HepG2 (cell line): ENCODE measurements around the gene PGPEP1. TPM values are rescaled to one million over a fixed set of nuclear protein-coding genes. Genes with fewer than 3 reads are reported as not detected.
A peak's percentile ranks its signal among the peaks of the same experiment; 100 is the strongest.

ENCODE experiments used
- ARNT ChIP-seq: fragments of 450-650 bp; IDR thresholded peaks from 2 replicates; pipeline ENCODE4 v1.6.1; 2017
- ATF2 ChIP-seq: sonication (generic); formaldehyde crosslinking; IDR thresholded peaks from 2 replicates; pipeline ENCODE4 v1.4.0; 2020; ENCODE audit warnings: missing genetic modification reagents
- DNMT3B ChIP-seq: conservative IDR thresholded peaks from 2 replicates; pipeline ENCODE4 v1.6.1; 2016; ENCODE audit warnings: missing biosample characterization, control low read depth
- DRAP1 ChIP-seq: IDR thresholded peaks from 2 replicates; pipeline ENCODE4 v1.6.1; 2016; ENCODE audit warnings: missing genetic modification reagents, missing compliant biosample characterization
- GABPA ChIP-seq, 2 experiments: IDR thresholded peaks; 2 replicates each; pipeline ENCODE4 v1.6.1; 2011 to 2016; ENCODE audit warnings: low read depth in 2 of 2, low read length in 1 of 2, missing biosample characterization in 1 of 2, missing genetic modification characterization in 1 of 2
- HNF4A ChIP-seq: sonication (generic); formaldehyde crosslinking; IDR thresholded peaks from 2 replicates; pipeline ENCODE4 v1.4.0; 2020; ENCODE audit warnings: missing genetic modification reagents
- HOXA3 ChIP-seq: sonication (generic); formaldehyde crosslinking; IDR thresholded peaks from 2 replicates; pipeline ENCODE4 v1.5.0; 2020; ENCODE audit warnings: missing genetic modification reagents
- IKZF5 ChIP-seq: IDR thresholded peaks from 2 replicates; pipeline ENCODE4 v1.6.1; 2018; ENCODE audit warnings: missing genetic modification reagents, mild to moderate bottlenecking, missing compliant biosample characterization
- IRF2 ChIP-seq: IDR thresholded peaks from 2 replicates; pipeline ENCODE4 v1.6.1; 2018; ENCODE audit warnings: missing genetic modification reagents, missing compliant biosample characterization
- KAT7 ChIP-seq: IDR thresholded peaks from 2 replicates; pipeline ENCODE4 v1.6.1; 2018; ENCODE audit warnings: borderline replicate concordance, missing compliant biosample characterization
- KDM2A ChIP-seq: sonication (generic); formaldehyde crosslinking; IDR thresholded peaks from 2 replicates; pipeline ENCODE4 v1.4.0; 2020; ENCODE audit warnings: low read depth, missing genetic modification reagents, borderline replicate concordance
- MYC ChIP-seq: sonication (generic); formaldehyde crosslinking; IDR thresholded peaks from 2 replicates; pipeline ENCODE4 v1.9.0; 2021; ENCODE audit warnings: missing genetic modification reagents, borderline replicate concordance
- NFE2 ChIP-seq: sonication (generic); formaldehyde crosslinking; IDR thresholded peaks from 2 replicates; pipeline ENCODE4 v1.4.0; 2020; ENCODE audit warnings: missing genetic modification reagents
- REPIN1 ChIP-seq: sonication (generic); formaldehyde crosslinking; IDR thresholded peaks from 2 replicates; pipeline ENCODE4 v1.8.0; 2022; ENCODE audit warnings: missing genetic modification reagents, low read depth, mild to moderate bottlenecking, borderline replicate concordance
- SAFB2 ChIP-seq: sonication (generic); formaldehyde crosslinking; IDR thresholded peaks from 2 replicates; pipeline ENCODE4 v1.5.1; 2020; ENCODE audit warnings: missing genetic modification reagents, low read depth, mild to moderate bottlenecking, borderline replicate concordance
- SKI ChIP-seq: fragments of 450-650 bp; IDR thresholded peaks from one replicate; pipeline ENCODE4 v1.6.1; 2018; ENCODE audit warnings: mild to moderate bottlenecking; ENCODE audit not compliant: partially characterized antibody
- TARDBP ChIP-seq: sonication (generic); formaldehyde crosslinking; IDR thresholded peaks from 2 replicates; pipeline ENCODE4 v1.8.0; 2022; ENCODE audit warnings: mild to moderate bottlenecking, missing genetic modification reagents
- ZBTB14 ChIP-seq: sonication (generic); formaldehyde crosslinking; IDR thresholded peaks from 2 replicates; pipeline ENCODE4 v1.4.0; 2020; ENCODE audit warnings: missing genetic modification reagents
- ZBTB25 ChIP-seq: IDR thresholded peaks from 2 replicates; pipeline ENCODE4 v1.6.1; 2018; ENCODE audit warnings: missing genetic modification reagents
- ZFX ChIP-seq: sonication (generic); formaldehyde crosslinking; IDR thresholded peaks from 2 replicates; pipeline ENCODE4 v1.4.0; 2020; ENCODE audit warnings: mild to moderate bottlenecking, low read depth, missing genetic modification reagents, moderate library complexity
- ZNF20 ChIP-seq: sonication (generic); formaldehyde crosslinking; IDR thresholded peaks from 2 replicates; pipeline ENCODE4 v1.4.0; 2020; ENCODE audit warnings: mild to moderate bottlenecking, moderate library complexity, missing genetic modification reagents
- ZNF235 ChIP-seq: sonication (generic); formaldehyde crosslinking; IDR thresholded peaks from 2 replicates; pipeline ENCODE4 v1.8.1; 2023; ENCODE audit warnings: mild to moderate bottlenecking, missing genetic modification reagents, borderline replicate concordance
- ZNF562 ChIP-seq: sonication (generic); formaldehyde crosslinking; IDR thresholded peaks from 2 replicates; pipeline ENCODE4 v1.8.0; 2022; ENCODE audit warnings: missing genetic modification reagents, borderline replicate concordance
- polyA plus RNA-seq, 8 experiments: library from polyadenylated mRNA; depleted of rRNA in 3 of 8; stranded (reverse) in 7 of 8; unstranded in 1 of 8; fragments of >200 nt; fragmentation: Illumina TruSeq in 4 of 8; extraction: Trizol in 4 of 8; gene quantifications; 2 replicates each; pipeline versions ENCODE4 v1.2.1 to v1.2.3, GENCODE V29; 2011 to 2016; ENCODE audit warnings: low read depth in 4 of 8, missing spikeins in 1 of 8, mixed read lengths in 1 of 8; ENCODE audit not compliant: insufficient read depth in 1 of 8
- total RNA-seq, 5 experiments: library from RNA; depleted of rRNA; stranded (reverse); fragments of >200 nt; fragmentation: Illumina TruSeq; extraction: Trizol; gene quantifications; 2 replicates each; pipeline ENCODE4 v1.2.3, GENCODE V29; 2016; ENCODE audit warnings: low read depth in 1 of 5

PGPEP1 gene
- total and polyA plus RNA-seq, 2 of the 13 experiments (the other 11 are each of a cell fraction or from before 2014, with no cell fraction given): 53.1 to 56.6 TPM

- TF ChIP-seq IKZF5 (CRISPR knock-in tag) (peak; percentile 62; the same call in 1 of the 2 replicates), IRF2 (CRISPR knock-in tag) (0 out of 2 replicates have a peak, but pooled peaks have one; percentile 65), ZNF562 (CRISPR knock-in tag) (no peak), MYC (peak; percentile 91), DNMT3B (CRISPR knock-in tag) (no peak), NFE2 (no peak), TARDBP (CRISPR knock-in tag) (peak; percentile 76), ARNT (no peak), REPIN1 (CRISPR knock-in tag) (no peak), HOXA3 (peak; percentile 67), ZNF235 (CRISPR knock-in tag) (0 out of 2 replicates have a peak, but pooled peaks have one; percentile 21), KDM2A (peak; percentile 78; the same call in 1 of the 2 replicates), ZFX (CRISPR knock-in tag) (peak; percentile 70), HNF4A (CRISPR knock-in tag) (peak; percentile 2; the same call in 1 of the 2 replicates), SKI (peak; percentile 58), ZBTB25 (CRISPR knock-in tag) (peak; percentile 85; the same call in 1 of the 2 replicates), GABPA (IDR thresholded peaks at IDR 0.05; ENCODE audit: low read depth, low read length) (peak; percentile 62), GABPA (CRISPR knock-in tag; IDR thresholded peaks at IDR 0.05; ENCODE audit: low read depth) (peak; percentile 80), ZNF20 (CRISPR knock-in tag) (no peak), ATF2 (CRISPR knock-in tag) (0 out of 2 replicates have a peak, but pooled peaks have one; percentile 36), DRAP1 (CRISPR knock-in tag) (peak; percentile 82), KAT7 (CRISPR knock-in tag) (peak; percentile 61; the same call in 1 of the 2 replicates), SAFB2 (peak; percentile 14), ZBTB14 (CRISPR knock-in tag) (peak; percentile 73)
These were observed 17.5 kb upstream of the PGPEP1 start, which contains the start of gene LSM4 (continued) for GRCh38 chr19:18322759-18323460.
